ENCODE data around the gene FRY. TPM values are rescaled to one million over a fixed set of nuclear protein-coding genes. Genes with fewer than 3 reads are reported as not detected.

FRY gene
- total RNA-seq, 1 donor from 2014 or later = 38.8 TPM

DNA sequence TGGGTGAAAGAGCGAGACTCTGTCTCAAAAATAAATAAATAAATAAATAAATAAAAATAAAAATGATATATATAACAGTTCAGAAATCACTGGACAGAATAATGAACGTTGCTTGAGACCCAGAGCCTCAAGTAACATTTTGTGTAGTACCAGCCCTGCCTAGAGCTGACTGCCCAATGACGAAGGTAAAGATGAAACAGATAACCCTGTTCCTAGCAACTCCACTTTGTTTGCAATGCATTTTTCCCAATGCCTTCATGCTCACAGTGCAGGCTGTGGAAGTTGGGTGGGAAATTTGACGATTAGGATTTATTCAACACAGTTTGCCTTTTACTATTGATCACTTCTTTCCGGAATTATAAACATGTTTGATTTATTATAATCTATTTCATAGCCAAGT is 22.2 kb upstream of the FRY start:
- no peak for DNase-seq (ENCODE audit: low spot score)
- Mint-ChIP-seq H3K27me3 (ENCODE audit: low read depth) (no peaks in the 10 kb centered on the region), H3K36me3 (ENCODE audit: low read depth) (no peaks in the 10 kb centered on the region), H3K9me3 (ENCODE audit: low read depth) (no peaks in the 10 kb centered on the region), H3K4me3 (ENCODE audit: unreplicated experiment) (no peak overlapping the region), H3K27ac (ENCODE audit: unreplicated experiment) (no peak overlapping the region), H3K4me1 (ENCODE audit: low read depth) (peaks cover 29% of the 10 kb centered on the region)
- TF ChIP-seq, protein P1, sequence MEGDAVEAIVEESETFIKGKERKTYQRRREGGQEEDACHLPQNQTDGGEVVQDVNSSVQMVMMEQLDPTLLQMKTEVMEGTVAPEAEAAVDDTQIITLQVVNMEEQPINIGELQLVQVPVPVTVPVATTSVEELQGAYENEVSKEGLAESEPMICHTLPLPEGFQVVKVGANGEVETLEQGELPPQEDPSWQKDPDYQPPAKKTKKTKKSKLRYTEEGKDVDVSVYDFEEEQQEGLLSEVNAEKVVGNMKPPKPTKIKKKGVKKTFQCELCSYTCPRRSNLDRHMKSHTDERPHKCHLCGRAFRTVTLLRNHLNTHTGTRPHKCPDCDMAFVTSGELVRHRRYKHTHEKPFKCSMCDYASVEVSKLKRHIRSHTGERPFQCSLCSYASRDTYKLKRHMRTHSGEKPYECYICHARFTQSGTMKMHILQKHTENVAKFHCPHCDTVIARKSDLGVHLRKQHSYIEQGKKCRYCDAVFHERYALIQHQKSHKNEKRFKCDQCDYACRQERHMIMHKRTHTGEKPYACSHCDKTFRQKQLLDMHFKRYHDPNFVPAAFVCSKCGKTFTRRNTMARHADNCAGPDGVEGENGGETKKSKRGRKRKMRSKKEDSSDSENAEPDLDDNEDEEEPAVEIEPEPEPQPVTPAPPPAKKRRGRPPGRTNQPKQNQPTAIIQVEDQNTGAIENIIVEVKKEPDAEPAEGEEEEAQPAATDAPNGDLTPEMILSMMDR (IDR thresholded peaks at IDR 0.05) = no peak

DNA sequence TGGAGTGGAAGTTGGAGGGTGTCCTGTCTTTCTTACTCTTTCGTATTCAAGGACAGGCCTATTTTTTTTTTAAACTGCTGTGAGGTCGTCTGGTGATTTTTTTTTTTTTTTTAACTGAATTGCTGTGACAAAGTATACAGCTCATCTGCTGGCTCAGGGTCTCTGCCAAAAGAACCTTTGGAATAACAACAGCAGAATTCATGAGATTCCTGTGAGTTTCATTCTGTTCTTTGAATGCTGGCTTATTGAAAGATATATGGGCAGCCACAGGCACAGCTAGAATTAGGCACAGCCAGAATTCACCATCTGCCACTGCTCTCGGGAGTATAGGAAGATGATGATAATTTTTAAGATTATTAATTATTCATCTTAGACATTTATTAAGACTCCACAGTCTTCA is 21.4 kb upstream of the FRY start:
- H3K27me3 Mint-ChIP-seq (ENCODE audit: low read depth) = no peaks in the 10 kb centered on the region
- H3K27ac Mint-ChIP-seq (ENCODE audit: unreplicated experiment) = peak overlapping the region; percentile 13
- DNase-seq (ENCODE audit: low spot score) = no peak
- no peaks in the 10 kb centered on the region for H3K36me3 Mint-ChIP-seq (ENCODE audit: low read depth)
- TF ChIP-seq, protein P1 (IDR thresholded peaks at IDR 0.05) = no peak
- H3K4me3 Mint-ChIP-seq (ENCODE audit: unreplicated experiment) = no peak overlapping the region
- peaks cover 21% of the 10 kb centered on the region for H3K4me1 Mint-ChIP-seq (ENCODE audit: low read depth)
- H3K9me3 Mint-ChIP-seq (ENCODE audit: low read depth) = no peaks in the 10 kb centered on the region

DNA sequence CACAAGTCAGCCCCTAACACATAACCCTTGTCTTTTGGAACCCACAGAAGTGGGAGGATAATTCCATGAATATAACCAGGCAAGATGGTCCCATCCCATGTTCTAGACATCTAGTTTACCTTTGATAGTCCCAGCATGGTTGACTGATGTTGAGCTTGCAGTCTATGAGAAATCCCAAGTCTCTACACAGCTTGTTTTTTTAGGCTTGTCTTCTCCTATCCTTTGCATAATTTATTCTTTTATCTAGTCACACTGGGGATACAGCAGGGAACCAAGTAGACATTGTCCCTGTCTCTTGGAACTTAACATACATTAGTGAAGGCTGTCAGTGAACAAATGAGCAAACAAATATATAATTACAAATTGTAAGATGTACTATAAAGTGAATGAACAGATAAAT is 19.6 kb upstream of the FRY start:
- TF ChIP-seq, protein P1 (IDR thresholded peaks at IDR 0.05) = no peak
- Mint-ChIP-seq H3K4me3 (ENCODE audit: unreplicated experiment) (no peak overlapping the region), H3K9me3 (ENCODE audit: low read depth) (no peaks in the 10 kb centered on the region), H3K36me3 (ENCODE audit: low read depth) (no peaks in the 10 kb centered on the region), H3K27me3 (ENCODE audit: low read depth) (no peaks in the 10 kb centered on the region), H3K4me1 (ENCODE audit: low read depth) (peaks cover 18% of the 10 kb centered on the region), H3K27ac (ENCODE audit: unreplicated experiment) (no peak overlapping the region)
- DNase-seq (ENCODE audit: low spot score) = no peak

DNA sequence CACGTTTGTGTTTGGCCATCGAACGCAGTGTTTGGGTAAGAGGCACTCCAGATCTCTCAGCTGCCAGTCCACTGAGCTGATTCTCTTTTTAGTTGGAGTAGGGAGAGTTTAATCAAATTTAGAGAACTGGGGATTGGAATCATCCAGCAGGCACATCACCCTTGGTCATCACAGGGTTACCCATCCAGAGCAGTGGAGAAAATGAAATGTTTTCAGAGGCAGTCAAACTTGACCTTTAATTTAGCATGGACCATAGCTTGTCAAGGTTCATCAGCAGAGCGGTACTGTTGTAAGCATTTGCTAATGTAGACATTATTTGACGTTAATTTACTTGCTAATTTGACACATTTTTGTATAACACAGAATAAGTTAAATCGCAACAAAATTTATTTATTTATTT is 18.4 kb upstream of the FRY start:
- Mint-ChIP-seq H3K4me1 (ENCODE audit: low read depth) (peaks cover 18% of the 10 kb centered on the region), H3K4me3 (ENCODE audit: unreplicated experiment) (no peak overlapping the region), H3K27me3 (ENCODE audit: low read depth) (no peaks in the 10 kb centered on the region), H3K36me3 (ENCODE audit: low read depth) (no peaks in the 10 kb centered on the region), H3K27ac (ENCODE audit: unreplicated experiment) (no peak overlapping the region), H3K9me3 (ENCODE audit: low read depth) (no peaks in the 10 kb centered on the region)
- TF ChIP-seq, protein P1 (IDR thresholded peaks at IDR 0.05) = no peak
- DNase-seq (ENCODE audit: low spot score) = no peak

DNA sequence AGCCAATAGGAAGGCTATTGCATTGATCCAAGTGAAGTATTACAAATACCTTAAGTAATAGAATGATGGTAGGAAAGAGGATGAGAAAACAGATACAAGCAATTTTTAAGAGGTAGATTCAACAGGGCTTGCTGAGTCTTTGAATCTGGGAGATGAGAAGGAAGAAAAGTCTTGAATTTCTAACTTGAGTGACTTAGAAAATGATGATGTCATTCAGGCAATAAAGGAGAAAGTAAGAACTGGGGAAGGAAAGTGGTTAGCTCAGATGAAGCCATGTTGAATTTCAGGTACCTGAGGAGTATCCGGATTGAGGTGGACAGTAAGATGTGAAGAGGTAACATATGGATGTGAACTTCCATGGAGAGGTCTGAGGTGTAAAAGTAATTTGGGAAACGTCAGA is 15.5 kb upstream of the FRY start:
- Mint-ChIP-seq H3K27ac (ENCODE audit: unreplicated experiment) (no peak overlapping the region), H3K4me3 (ENCODE audit: unreplicated experiment) (no peak overlapping the region), H3K9me3 (ENCODE audit: low read depth) (no peaks in the 10 kb centered on the region), H3K27me3 (ENCODE audit: low read depth) (no peaks in the 10 kb centered on the region), H3K4me1 (ENCODE audit: low read depth) (peaks cover 4% of the 10 kb centered on the region), H3K36me3 (ENCODE audit: low read depth) (no peaks in the 10 kb centered on the region)
- TF ChIP-seq, protein P1 (IDR thresholded peaks at IDR 0.05) = no peak
- DNase-seq (ENCODE audit: low spot score) = no peak

All from chondrocyte (in vitro differentiated cells).